Thymus (tissue), 11 donors: ENCODE data around the gene CRABP2. TPM values are rescaled to one million over a fixed set of nuclear protein-coding genes. Genes with fewer than 3 reads are reported as not detected.

Experiments
- DNase-seq, 9 donors: peaks; one replicate each; pipeline ENCODE4 v3.0.0-alpha.2; 2013; ENCODE audit warnings: low spot score in 9 of 9, low read depth in 6 of 9, missing footprints in 1 of 9
- H3K27ac ChIP-seq, 2 donors: one replicate each; pipeline ENCODE4 v1.5.1; 2013; ENCODE audit warnings: control low read depth in 1 of 2, low read depth in 1 of 2, low read length in 1 of 2, mild to moderate bottlenecking in 1 of 2, moderate library complexity in 1 of 2
- H3K27me3 ChIP-seq, 2 donors: one replicate each; pipeline ENCODE4 v1.5.1; 2013; ENCODE audit warnings: low read length in 1 of 2; ENCODE audit not compliant: control insufficient read depth in 2 of 2, insufficient read depth in 1 of 2
- H3K36me3 ChIP-seq, 2 donors: one replicate each; pipeline ENCODE4 v1.5.1; 2013; ENCODE audit warnings: low read length in 1 of 2, mild to moderate bottlenecking in 1 of 2, moderate library complexity in 1 of 2; ENCODE audit not compliant: control insufficient read depth in 2 of 2, insufficient read depth in 2 of 2
- H3K4me1 ChIP-seq, 2 donors: one replicate each; pipeline ENCODE4 v1.5.1; 2013; ENCODE audit warnings: low read length in 2 of 2; ENCODE audit not compliant: control insufficient read depth in 2 of 2, insufficient read depth in 2 of 2
- H3K4me3 ChIP-seq, 2 donors: one replicate each; pipeline ENCODE4 v1.5.1; 2013; ENCODE audit warnings: low read length in 2 of 2, control low read depth in 1 of 2, mild to moderate bottlenecking in 1 of 2
- H3K9me3 ChIP-seq, 2 donors: one replicate each; pipeline ENCODE4 v1.5.1; 2013; ENCODE audit warnings: low read length in 1 of 2, mild to moderate bottlenecking in 1 of 2; ENCODE audit not compliant: control insufficient read depth in 2 of 2, insufficient read depth in 1 of 2
- WGBS: extraction: QIAGEN DNeasy Blood & Tissue Kit; methylation state at CpG from one replicate; pipeline ENCODE4 v1.1.7; 2013; 5-methylcytosine and 5-hydroxymethylcytosine counted together
- polyA plus RNA-seq: library from polyadenylated mRNA; stranded (reverse); fragments of 200-250 nt; gene quantifications from one replicate; pipeline ENCODE4 v1.2.3, GENCODE V29; 2013
- total RNA-seq: library from RNA; stranded (reverse); fragments of 120-200 nt; gene quantifications from one replicate; pipeline ENCODE4 v1.2.4, GENCODE V29; 2013
- donor health status: healthy.

The CRABP2 gene
- total and polyA plus RNA-seq, 2 donors = 20.7 to 75.0 TPM

DNA sequence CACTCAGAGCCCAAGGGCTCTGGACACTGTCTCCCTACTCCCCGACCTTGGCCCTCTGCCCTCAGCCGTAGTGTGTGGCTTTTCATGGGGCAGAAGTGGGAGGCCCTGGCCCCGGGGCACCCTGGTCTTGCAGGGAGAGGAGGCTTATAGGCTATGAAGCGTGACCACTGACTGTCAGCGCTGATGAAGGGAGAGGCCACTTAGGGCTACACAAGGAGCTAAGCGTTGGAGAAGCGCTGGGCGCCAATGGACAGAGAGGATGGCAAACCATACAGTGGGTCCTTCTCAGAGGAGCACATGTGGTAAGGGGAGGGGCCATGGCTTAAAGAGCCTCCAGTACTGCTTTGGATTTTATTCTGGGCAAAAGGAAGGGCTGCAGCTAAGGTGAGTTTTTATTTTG, 7.9 kb downstream of the CRABP2 start:
- DNase-seq = no peak
- Histone ChIP-seq H3K9me3 (no peaks in the 10 kb centered on the region), H3K4me1 (peaks cover 4 to 34% of the 10 kb centered on the region in 2 donors), H3K27me3 (peaks cover 6 to 60% of the 10 kb centered on the region in 2 donors), H3K4me3 (no peak overlapping the region), H3K27ac (no peak overlapping the region), H3K36me3 (no peaks in the 10 kb centered on the region)
- WGBS = 91% methylated on average over 8 of the region's 8 CpGs

DNA sequence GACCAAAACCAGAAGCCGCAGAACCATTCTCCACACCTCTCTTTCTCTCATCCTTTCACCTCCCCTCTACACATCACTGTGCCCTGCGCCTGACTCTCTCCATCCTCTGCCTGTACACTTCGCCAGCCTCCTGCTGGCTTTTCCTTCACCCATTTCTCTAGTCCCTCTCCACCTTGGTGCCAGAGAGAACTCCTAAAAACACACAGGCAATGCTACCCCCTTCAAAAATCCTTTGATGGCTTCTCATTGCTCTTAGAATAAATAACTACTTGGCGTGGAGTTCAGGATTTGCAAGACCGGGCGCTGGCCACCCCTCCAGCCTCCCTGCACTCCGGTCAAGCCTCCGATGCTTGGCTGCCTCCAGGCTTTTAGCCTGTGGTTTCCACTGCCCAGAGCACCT, 8.6 kb downstream of the CRABP2 start:
- Histone ChIP-seq H3K4me3 (no peak overlapping the region), H3K36me3 (no peaks in the 10 kb centered on the region), H3K9me3 (no peaks in the 10 kb centered on the region), H3K4me1 (peaks cover 4 to 41% of the 10 kb centered on the region in 2 donors), H3K27me3 (peaks cover 9 to 64% of the 10 kb centered on the region in 2 donors), H3K27ac (no peak overlapping the region)
- no peak for DNase-seq
- WGBS = 96% methylated on average over 8 of the region's 8 CpGs

DNA sequence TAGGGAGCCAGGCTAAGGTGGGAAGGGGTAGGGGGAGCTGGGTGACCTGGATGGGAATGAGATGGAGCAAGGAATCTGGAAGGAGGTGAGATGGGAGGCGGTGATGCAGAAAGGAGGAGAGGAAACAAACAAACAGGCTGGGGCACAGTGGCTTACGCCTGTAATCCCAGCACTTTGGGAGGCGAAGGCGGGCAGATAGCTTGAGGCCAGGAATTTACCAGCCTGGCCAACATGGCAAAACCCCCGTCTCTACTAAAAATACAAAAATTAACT, 10.8 kb downstream of the CRABP2 start:
- Histone ChIP-seq H3K4me3 (no peak overlapping the region), H3K27ac (no peak overlapping the region), H3K4me1 (peaks cover 5 to 35% of the 10 kb centered on the region in 2 donors), H3K36me3 (no peaks in the 10 kb centered on the region), H3K27me3 (peaks cover 21 to 73% of the 10 kb centered on the region in 2 donors), H3K9me3 (no peaks in the 10 kb centered on the region)
- WGBS = 97% methylated on average over 5 of the region's 5 CpGs
- no peak for DNase-seq

DNA sequence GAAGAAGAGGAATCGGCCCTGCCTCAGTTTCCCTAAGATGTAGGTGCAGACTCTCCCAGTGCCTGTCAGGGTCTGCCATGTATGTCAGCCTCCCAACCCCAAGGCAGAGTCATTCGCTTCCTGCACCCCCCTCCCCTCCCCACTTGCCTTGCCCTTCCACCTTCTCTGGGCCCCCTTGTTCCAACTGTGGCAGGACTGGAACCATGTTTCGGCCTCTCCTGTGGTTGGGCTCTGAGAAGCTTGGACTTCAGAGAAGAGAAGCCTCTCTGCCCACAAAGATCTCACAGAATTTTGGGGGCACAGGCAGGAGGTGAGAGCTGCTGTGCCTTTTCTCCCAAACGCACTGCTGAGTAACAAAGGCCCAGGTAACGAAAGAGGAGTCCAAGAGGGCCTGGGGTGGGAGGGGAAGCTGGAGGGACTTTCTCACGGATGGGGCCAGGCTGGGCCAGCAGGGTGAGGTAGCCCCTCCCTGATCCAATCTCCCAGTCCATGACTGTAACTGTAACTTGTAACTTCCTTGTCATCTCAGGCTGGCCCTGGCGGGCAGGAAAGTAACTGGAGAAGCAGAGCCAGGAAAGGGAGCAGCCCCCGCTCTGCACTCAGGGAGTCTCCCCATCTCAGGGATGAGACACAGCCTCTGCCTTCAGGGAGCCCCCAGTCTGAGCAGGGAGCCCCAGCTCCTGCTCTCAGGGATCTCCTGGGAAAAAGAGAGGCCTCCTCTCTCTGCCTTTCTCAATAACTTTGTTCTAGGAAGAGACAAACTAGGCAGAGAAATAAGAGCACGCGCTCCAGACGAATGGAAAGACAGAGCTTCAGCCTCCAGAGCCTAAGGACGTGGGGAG, 11.3 kb downstream of the CRABP2 start:
- Histone ChIP-seq H3K27ac (peak overlapping the region in 1 of 2 donors; percentile 78), H3K4me1 (peaks cover 8 to 41% of the 10 kb centered on the region in 2 donors), H3K9me3 (no peaks in the 10 kb centered on the region), H3K27me3 (peaks cover 21 to 75% of the 10 kb centered on the region in 2 donors), H3K4me3 (no peak overlapping the region), H3K36me3 (no peaks in the 10 kb centered on the region)
- DNase-seq = no peak
- 92% methylated on average over 12 of the region's 12 CpGs for WGBS

DNA sequence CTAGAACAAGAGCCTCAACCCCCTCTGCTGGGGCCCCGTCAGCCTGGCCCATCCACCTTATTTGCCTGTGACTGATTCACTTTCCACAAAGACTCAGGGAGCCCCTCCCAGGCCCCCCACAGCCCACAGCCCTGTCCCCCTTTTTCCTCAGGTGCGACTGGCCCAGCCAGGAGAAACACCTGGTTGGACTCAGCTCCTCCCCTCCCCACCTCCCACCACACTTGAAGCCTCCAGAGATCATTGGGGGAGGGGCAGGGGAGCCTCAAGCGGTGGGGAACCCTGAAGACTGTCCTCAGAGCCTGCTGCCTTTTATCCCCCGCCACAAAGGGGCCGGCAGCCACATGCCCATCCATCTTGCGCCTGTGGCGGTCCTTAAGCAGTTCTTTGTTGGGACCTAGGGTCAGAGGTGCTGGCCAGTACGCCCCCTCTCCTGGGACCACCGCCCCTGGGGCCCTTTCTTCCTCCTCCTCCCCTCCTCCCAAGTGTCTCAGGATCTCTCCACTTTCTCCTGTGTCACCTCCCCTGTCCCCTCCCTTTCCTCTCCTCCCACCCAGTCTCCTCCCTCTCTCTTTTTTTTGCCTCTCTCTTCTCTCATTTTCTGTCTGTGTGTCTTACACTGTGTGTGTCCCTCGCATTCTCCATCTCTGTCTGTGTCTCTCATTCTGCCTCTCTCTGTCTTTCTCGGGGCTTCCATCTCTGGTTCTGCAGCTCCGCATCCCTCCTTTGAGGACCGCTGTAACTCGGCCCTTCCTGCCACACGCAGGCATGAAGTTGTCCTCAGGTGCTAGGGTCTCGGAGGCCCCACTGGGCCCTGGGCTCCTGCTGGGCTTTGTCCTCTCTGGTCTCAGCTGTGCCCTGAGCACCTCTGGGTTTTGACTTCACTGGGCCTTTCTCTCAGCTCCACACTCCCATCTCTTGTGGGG, 12.2 kb downstream of the CRABP2 start:
- peak in 1 of 9 donors; percentile 64 for DNase-seq
- Histone ChIP-seq H3K36me3 (no peaks in the 10 kb centered on the region), H3K27ac (peak overlapping the region in 1 of 2 donors; percentile 78), H3K9me3 (no peaks in the 10 kb centered on the region), H3K4me1 (peaks cover 8 to 44% of the 10 kb centered on the region in 2 donors), H3K4me3 (no peak overlapping the region), H3K27me3 (peaks cover 21 to 79% of the 10 kb centered on the region in 2 donors)
- 40% methylated on average over 16 of the region's 16 CpGs for WGBS

DNA sequence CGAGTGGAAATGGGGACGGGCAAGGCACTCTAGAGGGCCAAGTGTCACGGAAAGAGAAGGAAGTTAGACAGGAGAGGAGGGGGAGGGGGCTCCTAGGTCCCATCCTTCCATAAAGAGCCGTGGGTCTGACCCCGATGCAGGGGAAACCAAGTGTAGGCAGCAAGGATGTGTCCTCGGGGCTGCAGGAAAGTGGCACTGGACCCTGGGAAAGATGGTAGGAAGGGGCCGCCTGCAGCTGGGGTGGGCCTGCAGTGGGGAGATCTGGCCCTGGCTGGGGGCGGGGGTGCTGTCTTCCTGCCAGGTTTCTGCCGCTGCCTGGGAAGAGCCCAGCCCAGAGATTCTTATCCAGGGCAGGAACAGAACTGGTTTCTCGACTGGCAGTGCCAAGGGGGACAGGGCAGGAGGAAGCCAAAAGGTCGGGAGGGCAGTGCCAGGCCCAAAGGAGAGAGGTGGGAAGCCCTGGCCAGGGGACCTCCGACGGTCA, 12.9 kb downstream of the CRABP2 start:
- H3K36me3 ChIP-seq = no peaks in the 10 kb centered on the region
- H3K4me3 ChIP-seq = no peak overlapping the region
- no peaks in the 10 kb centered on the region for H3K9me3 ChIP-seq
- H3K4me1 ChIP-seq = peaks cover 8 to 44% of the 10 kb centered on the region in 2 donors
- 5% methylated on average over 13 of the region's 13 CpGs for WGBS
- peak overlapping the region; percentile 21 to 60 for H3K27ac ChIP-seq
- H3K27me3 ChIP-seq = peaks cover 21 to 77% of the 10 kb centered on the region in 2 donors
- no peak for DNase-seq

DNA sequence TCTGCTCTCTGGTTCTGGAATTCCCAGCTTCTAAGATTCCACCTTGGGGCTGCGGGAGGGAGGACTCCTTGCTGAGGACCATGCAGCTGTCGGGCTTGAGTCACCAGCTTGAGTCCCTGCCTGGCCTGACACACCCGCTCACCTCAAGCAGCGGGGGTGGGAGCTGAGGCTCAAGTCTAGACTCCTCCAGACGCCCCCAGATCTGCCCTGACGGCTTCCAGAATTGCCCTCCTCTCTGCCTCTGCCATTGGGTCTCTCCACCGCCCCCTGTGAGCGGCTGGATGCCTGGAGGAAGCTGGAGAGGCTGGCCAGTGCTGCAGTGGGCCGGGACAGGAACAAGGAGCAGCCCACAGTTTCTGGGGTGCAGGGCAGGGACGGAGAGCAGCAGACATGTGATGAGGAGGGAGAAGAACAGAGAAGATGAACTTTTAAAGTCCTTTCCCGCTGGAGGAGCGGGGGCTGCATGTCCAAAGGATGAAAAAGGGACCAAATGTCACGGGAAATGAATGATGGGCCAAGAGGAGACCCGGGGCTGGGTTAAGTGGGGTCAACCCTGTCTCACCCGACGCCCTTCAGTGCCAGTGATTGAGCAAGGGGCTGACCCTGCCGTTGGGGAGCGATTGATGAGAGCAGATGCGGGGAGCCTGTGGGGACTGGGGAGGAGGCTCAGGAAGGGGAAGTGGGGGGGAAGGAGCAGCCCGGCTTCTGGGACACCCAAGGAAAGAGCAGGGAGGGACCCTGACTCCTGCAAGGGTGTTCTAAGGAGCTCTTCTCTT, 13.5 kb downstream of the CRABP2 start:
- no peaks in the 10 kb centered on the region for H3K36me3 ChIP-seq
- H3K9me3 ChIP-seq = no peaks in the 10 kb centered on the region
- H3K4me3 ChIP-seq = no peak overlapping the region
- H3K27me3 ChIP-seq = peaks cover 23 to 70% of the 10 kb centered on the region in 2 donors
- DNase-seq = no peak
- H3K27ac ChIP-seq = peak overlapping the region in 1 of 2 donors; percentile 71
- H3K4me1 ChIP-seq = peaks cover 8 to 44% of the 10 kb centered on the region in 2 donors
- 19% methylated on average over 20 of the region's 20 CpGs for WGBS

DNA sequence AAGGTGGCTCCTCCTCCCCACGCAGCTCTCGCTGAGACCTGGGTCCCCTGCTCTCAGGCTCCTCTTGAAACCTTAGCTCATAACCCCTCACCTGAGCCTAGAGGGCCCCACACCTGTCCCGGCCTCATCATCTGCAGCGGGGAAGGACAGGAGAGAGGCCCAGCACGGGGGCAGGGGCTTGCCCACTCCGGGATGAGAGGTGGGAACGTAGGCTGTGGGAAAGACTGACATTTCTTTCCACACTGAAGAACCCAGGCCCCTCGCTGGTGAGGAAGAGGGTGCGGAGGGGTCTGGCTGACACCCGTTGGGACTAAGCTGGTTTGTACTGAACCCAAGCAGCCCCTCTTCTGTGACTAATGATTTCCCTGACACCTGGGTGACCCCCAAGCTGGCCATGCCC, 14.2 kb downstream of the CRABP2 start:
- peaks cover 8 to 44% of the 10 kb centered on the region in 2 donors for H3K4me1 ChIP-seq
- H3K9me3 ChIP-seq = no peaks in the 10 kb centered on the region
- DNase-seq = no peak
- 56% methylated on average over 10 of the region's 10 CpGs for WGBS
- H3K27me3 ChIP-seq = peaks cover 23 to 67% of the 10 kb centered on the region in 2 donors
- H3K27ac ChIP-seq = peak overlapping the region in 1 of 2 donors; percentile 71
- no peak overlapping the region for H3K4me3 ChIP-seq
- no peaks in the 10 kb centered on the region for H3K36me3 ChIP-seq
